ENCODE data around the gene IL1RN. TPM values are rescaled to one million over a fixed set of nuclear protein-coding genes. Genes with fewer than 3 reads are reported as not detected.

The IL1RN gene
- total and polyA plus RNA-seq, 10 of the 15 experiments (the other 5 are each of a cell fraction or from before 2014, with no cell fraction given), result 0.04 TPM; not detected in 7

DNA sequence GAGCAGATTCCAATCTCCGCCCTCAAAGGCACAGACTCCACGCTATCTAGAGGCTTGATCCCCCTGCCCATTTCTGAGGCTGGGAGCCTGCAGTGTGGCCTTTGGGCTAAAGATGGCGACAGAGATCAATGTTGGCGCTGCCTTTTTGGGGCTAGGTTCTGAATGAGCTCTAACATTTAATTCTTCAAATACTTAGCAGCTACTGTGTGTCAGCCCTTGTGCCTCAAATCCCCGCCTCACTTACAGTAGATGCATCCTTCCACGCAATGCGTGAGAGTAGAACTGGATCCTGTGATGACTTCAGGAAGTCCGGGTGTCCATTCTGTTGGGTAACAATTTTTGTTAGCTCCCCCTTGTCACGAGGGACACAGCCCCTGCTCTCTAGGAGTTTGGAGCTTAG, 47.3 kb upstream of the IL1RN start:
- no peak overlapping the region for H3K4me2 ChIP-seq (ENCODE audit: control insufficient read depth, insufficient read depth)

More for the DNA sequence above, 47.3 kb upstream of the IL1RN start:
- Histone ChIP-seq H3K4me3 (no peak overlapping the region), H3K9ac (ENCODE audit: control insufficient read depth, insufficient read depth, low read length) (no peak overlapping the region), H3K4me1 (ENCODE audit: control insufficient read depth, insufficient read depth, low read length) (no peaks in the 10 kb centered on the region), H2AFZ (ENCODE audit: control insufficient read depth, low read depth, low read length) (no peak overlapping the region), H3K79me2 (ENCODE audit: control insufficient read depth, insufficient read depth, low read length) (no peaks in the 10 kb centered on the region), H3K27me3 (replicated peaks in 1 of 2; ENCODE audit: control insufficient read depth in 2 of 2, insufficient read depth in 2 of 2, low read length in 1 of 2) (no peaks in the 10 kb centered on the region; a peak in 1 of 4 replicates), H3K9me3 (replicated peaks; ENCODE audit: control insufficient read depth, insufficient read depth, low read length) (no peaks in the 10 kb centered on the region), H3K36me3 (ENCODE audit: control insufficient read depth in 2 of 2, insufficient read depth in 2 of 2, low read length in 1 of 2) (no peaks in the 10 kb centered on the region), H4K20me1 (ENCODE audit: control insufficient read depth, insufficient read depth) (no peaks in the 10 kb centered on the region), H3K27ac (ENCODE audit: control insufficient read depth, insufficient read depth) (no peak overlapping the region)
- DNase-seq (ENCODE audit: low read depth, low spot score) (no peak), ATAC-seq (peak; percentile 88), FAIRE-seq (no peak)
- in situ Hi-C loops (cut with MboI), result no loop called here
- intact Hi-C loops (cut with micrococcal nuclease; ENCODE audit: unreplicated experiment), result loop anchor here (2.0 kb wide), 2 partner anchors 59 to 119 kb away; no protein-coding TSS in a partner anchor
- 22% methylated on average over 9 of the region's 9 CpGs for WGBS (ENCODE audit: insufficient coverage, insufficient replicate concordance, low lambda C conversion rate, missing lambda C conversion rate)
- RAD21 ChIA-PET (ENCODE audit: unreplicated experiment), result interaction anchor here (0.8 to 2.1 kb wide), 12 partner anchors 9 to 310 kb away, joined by 3 to 33 read pairs (median 4); no protein-coding TSS in a partner anchor
- SMC1A ChIA-PET (ENCODE audit: uncharacterized antibody, unreplicated experiment), result interaction anchor here (0.6 to 2.6 kb wide), 14 partner anchors 13 to 363 kb away, joined by 3 to 14 read pairs (median 4); no protein-coding TSS in a partner anchor
- TF ChIP-seq HDAC2 (IDR thresholded peaks at IDR 0.05), result no peak
- no peak for TF ChIP-seq POLR2AphosphoS5 (IDR thresholded peaks at IDR 0.05; ENCODE audit: low read length)
- peak; percentile 82 for TF ChIP-seq RAD21 (IDR thresholded peaks at IDR 0.05; ENCODE audit: insufficient read depth, low read depth, low read length)
- peak; percentile 48; the same call in 1 of the 2 replicates for TF ChIP-seq SMC3 (IDR thresholded peaks at IDR 0.05; ENCODE audit: borderline replicate concordance, low read length)
- no peak for TF ChIP-seq SREBF2 (IDR thresholded peaks at IDR 0.05; ENCODE audit: low read length)
- no peak for TF ChIP-seq PAX5 (IDR thresholded peaks at IDR 0.05; ENCODE audit: borderline replicate concordance, low read depth, low read length)
- no peak for TF ChIP-seq ZNF207 (IDR thresholded peaks at IDR 0.05; ENCODE audit: borderline replicate concordance)
- TF ChIP-seq JUNB (IDR thresholded peaks at IDR 0.05), result no peak
- TF ChIP-seq, protein P1, sequence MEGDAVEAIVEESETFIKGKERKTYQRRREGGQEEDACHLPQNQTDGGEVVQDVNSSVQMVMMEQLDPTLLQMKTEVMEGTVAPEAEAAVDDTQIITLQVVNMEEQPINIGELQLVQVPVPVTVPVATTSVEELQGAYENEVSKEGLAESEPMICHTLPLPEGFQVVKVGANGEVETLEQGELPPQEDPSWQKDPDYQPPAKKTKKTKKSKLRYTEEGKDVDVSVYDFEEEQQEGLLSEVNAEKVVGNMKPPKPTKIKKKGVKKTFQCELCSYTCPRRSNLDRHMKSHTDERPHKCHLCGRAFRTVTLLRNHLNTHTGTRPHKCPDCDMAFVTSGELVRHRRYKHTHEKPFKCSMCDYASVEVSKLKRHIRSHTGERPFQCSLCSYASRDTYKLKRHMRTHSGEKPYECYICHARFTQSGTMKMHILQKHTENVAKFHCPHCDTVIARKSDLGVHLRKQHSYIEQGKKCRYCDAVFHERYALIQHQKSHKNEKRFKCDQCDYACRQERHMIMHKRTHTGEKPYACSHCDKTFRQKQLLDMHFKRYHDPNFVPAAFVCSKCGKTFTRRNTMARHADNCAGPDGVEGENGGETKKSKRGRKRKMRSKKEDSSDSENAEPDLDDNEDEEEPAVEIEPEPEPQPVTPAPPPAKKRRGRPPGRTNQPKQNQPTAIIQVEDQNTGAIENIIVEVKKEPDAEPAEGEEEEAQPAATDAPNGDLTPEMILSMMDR (IDR thresholded peaks at IDR 0.05 in 2 of 3, conservative IDR thresholded peaks at IDR 0.05 in 1 of 3; ENCODE audit: control insufficient read depth in 2 of 3, extremely low read depth in 1 of 3, insufficient read depth in 1 of 3, low read depth in 3 of 3, low read length in 3 of 3), result peak; percentile 86 to 89 (median 87)
- TF ChIP-seq, protein P2, sequence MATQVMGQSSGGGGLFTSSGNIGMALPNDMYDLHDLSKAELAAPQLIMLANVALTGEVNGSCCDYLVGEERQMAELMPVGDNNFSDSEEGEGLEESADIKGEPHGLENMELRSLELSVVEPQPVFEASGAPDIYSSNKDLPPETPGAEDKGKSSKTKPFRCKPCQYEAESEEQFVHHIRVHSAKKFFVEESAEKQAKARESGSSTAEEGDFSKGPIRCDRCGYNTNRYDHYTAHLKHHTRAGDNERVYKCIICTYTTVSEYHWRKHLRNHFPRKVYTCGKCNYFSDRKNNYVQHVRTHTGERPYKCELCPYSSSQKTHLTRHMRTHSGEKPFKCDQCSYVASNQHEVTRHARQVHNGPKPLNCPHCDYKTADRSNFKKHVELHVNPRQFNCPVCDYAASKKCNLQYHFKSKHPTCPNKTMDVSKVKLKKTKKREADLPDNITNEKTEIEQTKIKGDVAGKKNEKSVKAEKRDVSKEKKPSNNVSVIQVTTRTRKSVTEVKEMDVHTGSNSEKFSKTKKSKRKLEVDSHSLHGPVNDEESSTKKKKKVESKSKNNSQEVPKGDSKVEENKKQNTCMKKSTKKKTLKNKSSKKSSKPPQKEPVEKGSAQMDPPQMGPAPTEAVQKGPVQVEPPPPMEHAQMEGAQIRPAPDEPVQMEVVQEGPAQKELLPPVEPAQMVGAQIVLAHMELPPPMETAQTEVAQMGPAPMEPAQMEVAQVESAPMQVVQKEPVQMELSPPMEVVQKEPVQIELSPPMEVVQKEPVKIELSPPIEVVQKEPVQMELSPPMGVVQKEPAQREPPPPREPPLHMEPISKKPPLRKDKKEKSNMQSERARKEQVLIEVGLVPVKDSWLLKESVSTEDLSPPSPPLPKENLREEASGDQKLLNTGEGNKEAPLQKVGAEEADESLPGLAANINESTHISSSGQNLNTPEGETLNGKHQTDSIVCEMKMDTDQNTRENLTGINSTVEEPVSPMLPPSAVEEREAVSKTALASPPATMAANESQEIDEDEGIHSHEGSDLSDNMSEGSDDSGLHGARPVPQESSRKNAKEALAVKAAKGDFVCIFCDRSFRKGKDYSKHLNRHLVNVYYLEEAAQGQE (IDR thresholded peaks at IDR 0.05; ENCODE audit: low read depth, low read length), result no peak
- TF ChIP-seq, protein P3, sequence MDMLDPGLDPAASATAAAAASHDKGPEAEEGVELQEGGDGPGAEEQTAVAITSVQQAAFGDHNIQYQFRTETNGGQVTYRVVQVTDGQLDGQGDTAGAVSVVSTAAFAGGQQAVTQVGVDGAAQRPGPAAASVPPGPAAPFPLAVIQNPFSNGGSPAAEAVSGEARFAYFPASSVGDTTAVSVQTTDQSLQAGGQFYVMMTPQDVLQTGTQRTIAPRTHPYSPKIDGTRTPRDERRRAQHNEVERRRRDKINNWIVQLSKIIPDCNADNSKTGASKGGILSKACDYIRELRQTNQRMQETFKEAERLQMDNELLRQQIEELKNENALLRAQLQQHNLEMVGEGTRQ (IDR thresholded peaks at IDR 0.05; ENCODE audit: borderline replicate concordance, low read depth, low read length), result no peak
- no peak for TF ChIP-seq CHD4 (IDR thresholded peaks at IDR 0.05)
- TF ChIP-seq ZNF622 (IDR thresholded peaks at IDR 0.05), result no peak
- POLR2A ChIA-PET, result no interaction called here
- CTCF ChIA-PET, result interaction anchor here (0.6 to 11.8 kb wide), 30 partner anchors 9 to 310 kb away, joined by 3 to 182 read pairs (median 5); partner anchors contain the start of genes IL1RN and PSD4
- BruUV-seq (replicated peaks), result no TSS peak

All from GM12878 (cell line).